ENCODE results near the gene LRCOL1.

GRCh38 chr12:132657004-132657727, 46.8 kb upstream of the LRCOL1 start:
- TF ChIP-seq SRF (IDR thresholded peaks at IDR 0.05; ENCODE audit: low read depth) (no peak), CTCF (IDR thresholded peaks at IDR 0.05 in 2 of 3, conservative IDR thresholded peaks at IDR 0.05 in 1 of 3; ENCODE audit: borderline replicate concordance in 1 of 3, insufficient read depth in 1 of 3, low read depth in 2 of 3, low read length in 2 of 3) (no peak), ZFX (IDR thresholded peaks at IDR 0.05) (no peak), ZBTB33 (IDR thresholded peaks at IDR 0.05; ENCODE audit: extremely low read depth, insufficient replicate concordance, low read length) (no peak), YY1 (IDR thresholded peaks at IDR 0.05; ENCODE audit: extremely low read depth, insufficient replicate concordance, low read depth, low read length) (no peak), POLR2AphosphoS5 (IDR thresholded peaks at IDR 0.05; ENCODE audit: low read depth, low read length) (no peak), POLR2A (IDR thresholded peaks at IDR 0.05; ENCODE audit: borderline replicate concordance, extremely low read depth, insufficient read depth, insufficient read length) (no peak), JUND (IDR thresholded peaks at IDR 0.05) (no peak), EZH2 (IDR thresholded peaks at IDR 0.05) (no peak), RAD21 (IDR thresholded peaks at IDR 0.05; ENCODE audit: low read depth) (no peak), SIN3A (IDR thresholded peaks at IDR 0.05; ENCODE audit: low read depth) (no peak), FOSL1 (IDR thresholded peaks at IDR 0.05; ENCODE audit: low read depth) (no peak), SP1 (IDR thresholded peaks at IDR 0.05; ENCODE audit: low read depth) (no peak)
